ENCODE data around the gene SELENOO. TPM values are rescaled to one million over a fixed set of nuclear protein-coding genes. Genes with fewer than 3 reads are reported as not detected.
A peak's percentile ranks its signal among the peaks of the same experiment; 100 is the strongest.

SELENOO gene
- total and polyA plus RNA-seq, 8 donors = 18.5 to 28.9 (median 21.8) TPM

DNA sequence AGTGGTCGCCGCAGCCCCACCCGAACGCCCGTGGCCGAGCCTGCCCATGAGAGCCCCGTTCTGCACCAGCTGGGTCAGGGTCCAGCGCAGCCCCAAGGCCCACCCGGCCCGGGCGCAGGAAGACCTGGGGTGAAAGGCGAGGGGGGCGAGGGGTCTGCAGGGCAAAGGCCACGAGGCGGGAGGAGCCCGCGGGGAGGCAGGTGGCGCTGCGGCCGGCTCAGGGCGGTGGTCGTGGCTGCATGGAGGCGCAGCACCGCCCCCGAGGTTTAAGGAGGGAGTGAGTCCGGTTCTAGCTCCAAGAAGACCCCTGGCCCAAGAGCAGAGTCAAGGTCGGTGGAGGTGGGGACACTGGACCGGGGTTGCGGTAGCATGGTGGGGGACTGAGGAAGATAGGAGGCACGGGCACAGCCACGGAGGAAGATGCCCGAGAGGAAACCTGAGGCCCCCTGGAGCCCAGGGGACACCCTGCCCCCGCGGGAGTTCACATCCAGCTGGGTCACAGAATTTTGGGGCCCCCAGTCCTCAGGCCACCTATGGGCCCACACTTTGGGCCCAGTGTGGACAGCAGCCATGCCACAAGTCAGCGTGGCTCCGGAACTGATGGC lies 50.8 kb downstream of the SELENOO start:
- peaks cover 8 to 51% of the 10 kb centered on the region in 2 donors for H3K4me1 ChIP-seq
- peak overlapping the region; percentile 63 to 81 for H3K27ac ChIP-seq
- ATAC-seq (peak; percentile 4), DNase-seq (no peak)
- H3K36me3 ChIP-seq = peaks cover 0 to 15% of the 10 kb centered on the region in 2 donors
- no peaks in the 10 kb centered on the region for H3K9me3 ChIP-seq
- H3K27me3 ChIP-seq = no peaks in the 10 kb centered on the region
- intact Hi-C loops (cut with DNase I) = no loop called here
- TF ChIP-seq, protein P1, sequence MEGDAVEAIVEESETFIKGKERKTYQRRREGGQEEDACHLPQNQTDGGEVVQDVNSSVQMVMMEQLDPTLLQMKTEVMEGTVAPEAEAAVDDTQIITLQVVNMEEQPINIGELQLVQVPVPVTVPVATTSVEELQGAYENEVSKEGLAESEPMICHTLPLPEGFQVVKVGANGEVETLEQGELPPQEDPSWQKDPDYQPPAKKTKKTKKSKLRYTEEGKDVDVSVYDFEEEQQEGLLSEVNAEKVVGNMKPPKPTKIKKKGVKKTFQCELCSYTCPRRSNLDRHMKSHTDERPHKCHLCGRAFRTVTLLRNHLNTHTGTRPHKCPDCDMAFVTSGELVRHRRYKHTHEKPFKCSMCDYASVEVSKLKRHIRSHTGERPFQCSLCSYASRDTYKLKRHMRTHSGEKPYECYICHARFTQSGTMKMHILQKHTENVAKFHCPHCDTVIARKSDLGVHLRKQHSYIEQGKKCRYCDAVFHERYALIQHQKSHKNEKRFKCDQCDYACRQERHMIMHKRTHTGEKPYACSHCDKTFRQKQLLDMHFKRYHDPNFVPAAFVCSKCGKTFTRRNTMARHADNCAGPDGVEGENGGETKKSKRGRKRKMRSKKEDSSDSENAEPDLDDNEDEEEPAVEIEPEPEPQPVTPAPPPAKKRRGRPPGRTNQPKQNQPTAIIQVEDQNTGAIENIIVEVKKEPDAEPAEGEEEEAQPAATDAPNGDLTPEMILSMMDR (IDR thresholded peaks at IDR 0.05) = no peak
- peak overlapping the region; percentile 45 to 84 for H3K4me3 ChIP-seq

DNA sequence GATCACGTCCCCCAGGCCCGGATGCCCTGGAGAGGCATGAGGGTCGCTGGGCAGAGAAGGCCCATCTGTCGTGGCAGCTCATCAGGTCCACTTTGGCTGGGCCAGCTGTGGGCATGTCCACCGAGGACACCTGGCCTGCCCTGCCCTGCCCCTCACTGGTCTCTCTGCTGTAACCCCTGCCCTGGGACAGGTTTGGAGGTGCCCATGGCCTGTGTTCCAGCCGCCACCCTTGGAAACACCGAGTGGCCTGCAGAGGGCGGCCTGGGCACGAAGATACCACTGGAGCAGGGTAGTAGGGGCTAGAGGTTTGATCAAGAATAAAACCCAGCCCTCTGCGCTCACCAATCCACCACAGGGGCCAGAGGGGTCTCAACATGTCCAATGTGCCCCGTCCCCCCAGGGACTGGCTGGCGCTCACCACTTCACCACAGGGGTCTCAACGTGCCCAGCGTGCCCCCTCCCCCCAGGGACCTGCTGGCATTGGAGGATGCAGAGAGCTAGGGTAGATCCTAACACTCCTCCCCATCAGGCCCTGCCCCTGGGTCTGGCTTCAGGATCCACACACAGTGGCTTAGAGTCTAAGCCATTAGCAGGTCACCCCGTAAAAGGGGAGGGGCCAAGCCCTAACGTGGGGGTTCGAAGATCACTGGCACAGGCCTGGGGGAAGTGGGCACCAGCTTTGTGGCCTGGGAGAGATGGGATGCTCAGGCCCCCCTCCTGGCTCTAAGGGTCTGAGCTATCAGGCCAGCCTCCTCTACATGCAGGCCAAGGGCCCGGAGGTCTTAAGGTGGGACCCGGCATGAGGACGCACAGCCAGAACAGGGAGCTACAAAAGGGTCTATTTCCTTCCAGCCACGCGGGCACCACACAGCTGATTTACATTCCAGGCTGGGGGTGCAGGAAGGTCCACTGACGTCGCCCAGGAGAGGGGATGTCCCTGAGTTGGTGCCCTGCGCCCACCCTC lies 51.6 kb downstream of the SELENOO start:
- H3K27ac ChIP-seq = peak overlapping the region; percentile 63 to 81
- H3K4me1 ChIP-seq = peaks cover 8 to 46% of the 10 kb centered on the region in 2 donors
- no peaks in the 10 kb centered on the region for H3K9me3 ChIP-seq
- ATAC-seq (peak; percentile 81), DNase-seq (peak in 3 of 4 donors; percentile 69 to 93 (median 76))
- TF ChIP-seq, protein P1 (IDR thresholded peaks at IDR 0.05) = peak; percentile 47 to 75
- peaks cover 0 to 10% of the 10 kb centered on the region in 2 donors for H3K36me3 ChIP-seq
- intact Hi-C loops (cut with DNase I) = no loop called here
- H3K27me3 ChIP-seq = no peaks in the 10 kb centered on the region
- H3K4me3 ChIP-seq = peak overlapping the region in 1 of 2 donors; percentile 84

DNA sequence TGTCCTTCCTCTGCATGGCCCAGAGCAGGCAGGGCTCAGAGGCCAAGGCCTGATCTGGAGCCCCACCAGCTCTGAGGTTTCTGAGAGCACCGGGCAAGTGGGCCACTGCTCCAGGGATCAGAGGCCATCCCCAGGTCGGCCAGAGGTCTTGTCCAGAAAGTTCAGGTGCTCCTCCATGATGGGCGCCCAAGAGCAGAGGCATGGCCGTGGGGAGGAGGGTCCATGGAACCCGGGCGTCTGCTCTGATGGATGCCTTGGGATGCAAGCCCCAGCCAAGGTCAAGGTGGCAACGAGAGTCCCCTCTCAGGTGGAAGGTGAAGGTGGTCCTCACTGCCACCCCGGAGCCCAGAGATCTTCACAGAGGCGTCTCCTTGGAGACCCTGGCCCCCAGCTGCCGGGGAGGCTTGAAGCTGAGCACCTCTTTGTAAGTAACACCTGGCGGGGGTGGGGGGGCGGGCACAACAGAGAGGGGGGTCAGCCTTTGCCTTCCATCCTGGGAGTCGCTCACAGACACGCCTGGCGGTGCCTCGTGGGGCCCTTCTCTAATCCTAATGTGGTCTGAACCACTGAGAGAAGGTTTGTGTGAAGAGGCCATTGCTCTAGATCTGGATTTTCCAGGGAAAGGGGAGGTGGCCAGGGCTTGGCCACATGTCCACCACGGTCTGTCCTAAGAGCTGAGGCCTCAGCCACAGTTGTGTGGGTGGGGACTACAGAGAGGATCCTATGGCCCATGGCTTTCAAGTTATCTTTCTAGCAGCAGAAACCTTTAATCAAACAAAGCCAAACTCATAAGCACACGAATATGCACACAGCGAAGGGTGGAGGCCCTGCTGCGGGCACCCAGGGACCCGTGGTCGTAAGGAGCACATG lies 52.5 kb downstream of the SELENOO start:
- ATAC-seq = no peak
- TF ChIP-seq, protein P1 (IDR thresholded peaks at IDR 0.05) = no peak
- intact Hi-C loops (cut with DNase I) = no loop called here
- peaks cover 0 to 1% of the 10 kb centered on the region in 2 donors for H3K36me3 ChIP-seq
- H3K27ac ChIP-seq = no peak overlapping the region
- no peak for DNase-seq
- no peak overlapping the region for H3K4me3 ChIP-seq
- H3K4me1 ChIP-seq = peaks cover 8 to 38% of the 10 kb centered on the region in 2 donors
- no peaks in the 10 kb centered on the region for H3K27me3 ChIP-seq
- no peaks in the 10 kb centered on the region for H3K9me3 ChIP-seq

DNA sequence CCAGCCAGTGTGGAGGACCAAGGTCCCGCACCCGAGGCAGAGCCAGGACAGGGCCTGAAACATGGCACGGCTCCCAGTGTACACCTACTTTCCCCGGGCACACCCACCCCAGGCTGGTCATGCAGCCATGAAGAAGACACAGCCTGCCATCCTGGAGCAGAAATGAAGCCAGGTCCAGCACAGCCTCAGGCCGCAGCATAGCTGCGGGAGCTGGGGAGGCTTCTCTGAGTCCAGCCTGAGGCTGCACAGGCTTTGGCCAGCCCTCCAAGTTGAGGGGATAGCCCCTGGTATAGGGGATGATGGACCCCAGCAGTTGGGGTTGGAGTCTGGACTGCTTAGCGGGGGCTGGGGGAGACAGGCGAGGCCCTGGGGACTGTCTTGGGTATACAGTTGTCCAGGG lies 53.1 kb downstream of the SELENOO start:
- ATAC-seq (no peak), DNase-seq (no peak)
- Histone ChIP-seq H3K9me3 (no peaks in the 10 kb centered on the region), H3K36me3 (no peaks in the 10 kb centered on the region), H3K4me1 (peaks cover 8 to 31% of the 10 kb centered on the region in 2 donors), H3K4me3 (no peak overlapping the region), H3K27ac (no peak overlapping the region), H3K27me3 (peaks cover 0 to 5% of the 10 kb centered on the region in 2 donors)
- intact Hi-C loops (cut with DNase I) = no loop called here
- TF ChIP-seq, protein P1 (IDR thresholded peaks at IDR 0.05) = no peak
